NOMO-1 treated with dmso at 0.1 percent for 144 hours (cell line): ENCODE measurements around the gene NEUROD1.

Source experiments
- DNase-seq: peaks from one replicate; lab custom pipeline; 2025; ENCODE audit not compliant: unreplicated experiment; lab: John Stamatoyannopoulos, UW

NEUROD1 gene

GRCh38 chr2:181643151-181643550 lies 37.2 kb downstream of the NEUROD1 start:
- DNase-seq: no peak

GRCh38 chr2:181642086-181642485 lies 38.2 kb downstream of the NEUROD1 start:
- no peak for DNase-seq

- DNase-seq: no peak
Measured at GRCh38 chr2:181639686-181640085, 40.6 kb downstream of the NEUROD1 start.

DNA sequence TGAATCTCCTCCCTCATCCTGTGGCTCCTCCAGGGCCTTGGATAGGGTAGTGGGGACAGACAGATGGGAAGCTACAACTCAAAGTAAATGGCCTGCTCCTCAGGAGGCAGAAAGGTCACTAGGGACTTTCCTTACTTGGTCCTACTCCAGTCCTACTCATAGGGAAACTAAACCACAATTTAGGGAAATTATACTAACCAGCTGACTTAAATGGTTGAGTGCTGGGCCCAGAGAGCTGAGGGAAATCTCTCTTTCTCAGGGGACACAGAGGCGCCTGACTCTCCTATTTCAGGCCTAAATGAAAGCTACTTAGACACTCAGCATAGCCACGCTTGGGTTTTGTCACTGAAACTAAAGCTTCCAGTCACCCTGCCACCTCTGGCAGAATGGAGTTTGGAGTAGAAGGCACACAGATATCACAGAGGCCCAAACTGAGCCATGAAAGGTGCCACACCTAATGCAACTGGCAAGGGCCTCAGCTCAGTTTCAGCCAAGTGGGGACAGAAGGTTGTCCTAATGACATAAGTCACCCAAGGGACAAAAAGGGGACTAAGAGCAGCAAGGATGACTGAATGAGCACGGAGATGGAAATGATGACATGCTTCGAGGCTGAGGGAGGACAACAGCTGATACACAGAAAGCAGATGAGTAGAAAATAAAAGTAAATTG lies 47.5 kb downstream of the NEUROD1 start:
- no peak for DNase-seq

DNA sequence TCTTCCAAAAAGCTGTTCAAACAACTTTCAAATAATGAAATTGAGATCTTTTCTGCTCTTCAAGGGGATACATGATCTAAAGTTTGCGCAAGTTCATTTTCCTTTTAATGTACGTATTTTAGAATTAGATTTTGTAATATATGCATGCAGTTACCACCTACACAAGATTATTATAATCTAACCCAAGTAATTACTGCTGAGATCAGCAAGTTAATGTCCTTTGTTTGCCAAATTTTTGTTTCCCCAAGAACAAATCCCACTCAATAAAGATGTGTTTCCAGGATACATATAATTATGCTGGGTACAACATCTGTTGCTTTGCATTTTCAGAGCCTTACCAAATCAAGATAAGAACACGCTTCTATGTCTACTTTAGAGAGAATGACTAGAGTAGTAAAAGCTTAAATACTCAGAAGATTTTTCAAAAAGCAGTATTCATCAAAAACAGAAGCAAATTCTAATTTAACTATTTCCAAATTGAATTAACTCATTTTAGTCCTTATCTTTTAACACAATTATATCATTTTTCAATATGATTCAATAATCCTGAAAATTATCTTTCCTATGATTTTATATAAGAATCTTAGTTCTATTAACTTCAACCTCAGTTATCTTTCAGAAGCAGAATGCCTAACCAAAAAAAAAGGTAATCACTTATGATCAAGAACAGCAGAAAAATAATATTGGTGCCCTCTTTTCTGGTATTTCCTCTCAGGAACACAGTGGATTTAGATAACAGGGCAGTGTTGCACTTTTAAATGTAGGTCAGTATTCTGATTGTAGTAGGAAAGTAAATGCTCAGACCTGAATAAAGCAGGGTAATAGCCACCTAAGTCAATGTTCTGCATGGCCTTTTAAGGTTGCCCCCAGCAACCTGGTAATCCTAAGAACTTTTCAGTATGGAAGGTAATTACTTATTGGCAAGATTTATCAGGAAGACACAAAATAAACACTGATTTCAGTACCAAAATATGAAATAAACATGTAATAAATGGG lies 51.4 kb downstream of the NEUROD1 start:
- no peak for DNase-seq

- DNase-seq: no peak
Measured at GRCh38 chr2:181627545-181627944, 52.8 kb downstream of the NEUROD1 start.

GRCh38 chr2:181626671-181627070 lies 53.6 kb downstream of the NEUROD1 start:
- DNase-seq: no peak
